NT2/D1 (cell line): Measurements from ENCODE around the gene NHLH2.

Experiments
- SUZ12 ChIP-seq: IDR thresholded peaks from 2 replicates; pipeline ENCODE4 v1.6.1; 2011; ENCODE audit not compliant: insufficient read length, insufficient read depth; ENCODE audit errors: extremely low read depth
- YY1 ChIP-seq: IDR thresholded peaks from 2 replicates; pipeline ENCODE4 v1.6.1; 2011; ENCODE audit not compliant: insufficient read length, insufficient read depth

DNA sequence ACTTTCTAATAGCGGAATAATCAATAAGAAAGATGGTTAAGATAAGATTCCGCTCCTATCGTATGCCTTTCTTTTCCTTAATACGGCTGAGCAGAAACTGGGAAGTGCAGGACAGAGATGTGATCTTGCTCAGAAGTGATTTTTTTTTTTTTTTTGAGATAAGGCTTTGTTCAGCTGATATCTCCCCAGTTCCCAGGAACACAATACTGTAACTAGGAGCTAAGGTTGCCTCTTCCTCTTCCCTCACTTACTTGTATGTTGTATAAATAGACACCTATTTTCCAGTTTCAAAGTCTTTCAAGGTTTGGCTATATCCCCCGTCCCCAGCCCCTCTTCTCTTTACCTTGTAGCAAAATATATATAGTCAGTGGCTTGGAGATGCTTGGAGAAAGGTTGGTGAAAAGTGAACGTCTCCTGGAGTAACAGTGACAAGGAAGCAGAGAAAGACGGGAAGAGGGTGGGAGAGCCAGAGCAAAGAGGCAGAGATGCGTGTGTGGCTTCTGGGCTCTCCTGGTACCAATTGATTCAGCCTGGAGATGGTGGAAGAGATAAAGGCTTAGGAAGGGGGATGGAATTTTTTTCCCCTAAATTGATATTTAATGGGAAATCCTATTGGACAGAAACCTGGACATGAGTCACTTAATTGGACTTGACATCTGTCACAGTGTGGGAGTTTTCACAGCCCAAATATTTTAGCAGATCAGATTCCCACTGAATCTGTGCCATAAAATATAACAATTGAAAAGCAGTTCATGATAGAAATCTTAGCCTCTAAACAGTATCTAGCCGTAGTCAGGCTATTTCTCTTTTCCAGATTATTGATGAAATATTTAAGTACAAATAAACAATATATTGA lies at the start of gene NHLH2:
- TF ChIP-seq YY1 (no peak), SUZ12 (no peak)
